ENCODE results near the gene HSPA12A.
A peak's percentile ranks its signal among the peaks of the same experiment; 100 is the strongest.

The HSPA12A gene

GRCh38 chr10:116659049-116659670 lies 83.2 kb downstream of the HSPA12A start:
- H3K4me3 ChIP-seq (ENCODE audit: low read depth, low read length): no peak overlapping the region
- H3K27me3 ChIP-seq (replicated peaks): no peaks in the 10 kb centered on the region
- DNase-seq: no peak
- no peak overlapping the region for H3K27ac ChIP-seq
- TF ChIP-seq CTCF (IDR thresholded peaks at IDR 0.05; ENCODE audit: low read depth, low read length, missing control alignments): no peak
- H3K36me3 ChIP-seq (replicated peaks): no peaks in the 10 kb centered on the region
- in situ Hi-C loops (cut with HindIII; ENCODE audit: low pct_ligation_motif_present, low sequenced_read_pairs): no loop called here

- no peaks in the 10 kb centered on the region for H3K27me3 ChIP-seq (replicated peaks)
- in situ Hi-C loops (cut with HindIII; ENCODE audit: low pct_ligation_motif_present, low sequenced_read_pairs): no loop called here
- no peaks in the 10 kb centered on the region for H3K36me3 ChIP-seq (replicated peaks)
- no peak for TF ChIP-seq CTCF (IDR thresholded peaks at IDR 0.05; ENCODE audit: low read depth, low read length, missing control alignments)
- no peak for DNase-seq
- H3K4me3 ChIP-seq (ENCODE audit: low read depth, low read length): no peak overlapping the region
- H3K27ac ChIP-seq: no peak overlapping the region
Observed at GRCh38 chr10:116657863-116658551, 84.4 kb downstream of the HSPA12A start.

GRCh38 chr10:116656044-116656443 lies 86.3 kb downstream of the HSPA12A start:
- in situ Hi-C loops (cut with HindIII; ENCODE audit: low pct_ligation_motif_present, low sequenced_read_pairs): no loop called here
- no peak for TF ChIP-seq CTCF (IDR thresholded peaks at IDR 0.05; ENCODE audit: low read depth, low read length, missing control alignments)
- no peak for DNase-seq

GRCh38 chr10:116655568-116655967 lies 86.8 kb downstream of the HSPA12A start:
- no peaks in the 10 kb centered on the region for H3K27me3 ChIP-seq (replicated peaks)
- TF ChIP-seq CTCF (IDR thresholded peaks at IDR 0.05; ENCODE audit: low read depth, low read length, missing control alignments): no peak
- no peak overlapping the region for H3K4me3 ChIP-seq (ENCODE audit: low read depth, low read length)
- no peak for DNase-seq
- no peak overlapping the region for H3K27ac ChIP-seq
- in situ Hi-C loops (cut with HindIII; ENCODE audit: low pct_ligation_motif_present, low sequenced_read_pairs): no loop called here
- no peaks in the 10 kb centered on the region for H3K36me3 ChIP-seq (replicated peaks)

More at GRCh38 chr10:116656044-116656443, 86.3 kb downstream of the HSPA12A start:
- Histone ChIP-seq H3K36me3 (replicated peaks) (no peaks in the 10 kb centered on the region), H3K27me3 (replicated peaks) (no peaks in the 10 kb centered on the region), H3K27ac (no peak overlapping the region), H3K4me3 (ENCODE audit: low read depth, low read length) (no peak overlapping the region)

- Histone ChIP-seq H3K4me3 (ENCODE audit: low read depth, low read length) (no peak overlapping the region), H3K27me3 (replicated peaks) (no peaks in the 10 kb centered on the region), H3K36me3 (replicated peaks) (no peaks in the 10 kb centered on the region), H3K27ac (no peak overlapping the region)
- no peak for DNase-seq
- peak; percentile 40 for TF ChIP-seq CTCF (IDR thresholded peaks at IDR 0.05; ENCODE audit: low read depth, low read length, missing control alignments)
- in situ Hi-C loops (cut with HindIII; ENCODE audit: low pct_ligation_motif_present, low sequenced_read_pairs): no loop called here
Observed at GRCh38 chr10:116654816-116655215, 87.5 kb downstream of the HSPA12A start.
